Trophoblast cell (in vitro differentiated cells and primary cell): ENCODE results near the gene RPL9.
"Not testable (repeated sequence)": the region's sequence is repeated elsewhere in the genome, so short reads cannot be mapped to it uniquely, and the experiment has no call there.

Source experiments
- DNase-seq, 2 donors: peaks; one replicate each; pipeline ENCODE4 v3.0.0-alpha.2; 2016
- H2AFZ ChIP-seq: 2 replicates; pipeline ENCODE4 v1.6.1; 2013; ENCODE audit warnings: low read length, moderate library complexity, mild to moderate bottlenecking; ENCODE audit not compliant: insufficient read depth, poor library complexity
- H2AK5ac ChIP-seq: 2 replicates; pipeline ENCODE4 v1.6.1; 2013; ENCODE audit warnings: mild to moderate bottlenecking, low read length
- H2BK120ac ChIP-seq: 2 replicates; pipeline ENCODE4 v1.6.1; 2013; ENCODE audit warnings: low read length, mild to moderate bottlenecking, moderate library complexity; ENCODE audit not compliant: insufficient read depth, poor library complexity
- H2BK12ac ChIP-seq: 2 replicates; pipeline ENCODE4 v1.6.1; 2013; ENCODE audit warnings: mild to moderate bottlenecking, low read length, moderate library complexity
- H2BK5ac ChIP-seq: 2 replicates; pipeline ENCODE4 v1.6.1; 2013; ENCODE audit warnings: low read length, low read depth, moderate library complexity, mild to moderate bottlenecking; ENCODE audit not compliant: poor library complexity
- H3K14ac ChIP-seq: 2 replicates; pipeline ENCODE4 v1.6.1; 2013; ENCODE audit warnings: mild to moderate bottlenecking, low read length
- H3K18ac ChIP-seq: 2 replicates; pipeline ENCODE4 v1.6.1; 2013; ENCODE audit warnings: mild to moderate bottlenecking, low read length
- H3K23ac ChIP-seq: 2 replicates; pipeline ENCODE4 v1.6.1; 2013; ENCODE audit warnings: low read length
- H3K27ac ChIP-seq: 2 replicates; pipeline ENCODE4 v1.5.1; 2013; ENCODE audit warnings: low read depth, mild to moderate bottlenecking, inconsistent platforms, low read length, moderate library complexity
- H3K27me3 ChIP-seq: 2 replicates; pipeline ENCODE4 v1.6.1; 2013; ENCODE audit warnings: inconsistent platforms, mild to moderate bottlenecking, low read length, moderate library complexity; ENCODE audit not compliant: insufficient read depth
- H3K36me3 ChIP-seq, 2 experiments: 1 replicate in 1 of 2; 2 replicates in 1 of 2; pipeline ENCODE4 v1.6.1; 2013; ENCODE audit warnings: low read length in 2 of 2, mild to moderate bottlenecking in 2 of 2, moderate library complexity in 1 of 2; ENCODE audit not compliant: insufficient read depth in 2 of 2, control insufficient read depth in 1 of 2
- H3K4ac ChIP-seq: 2 replicates; pipeline ENCODE4 v1.6.1; 2013; ENCODE audit warnings: low read depth, mild to moderate bottlenecking, low read length, moderate library complexity
- H3K4me1 ChIP-seq, 2 experiments: 1 replicate in 1 of 2; 2 replicates in 1 of 2; pipeline ENCODE4 v1.6.1; 2013; ENCODE audit warnings: low read length in 2 of 2, mild to moderate bottlenecking in 2 of 2, moderate library complexity in 1 of 2; ENCODE audit not compliant: insufficient read depth in 2 of 2, control insufficient read depth in 1 of 2
- H3K4me2 ChIP-seq: 2 replicates; pipeline ENCODE4 v1.6.1; 2013; ENCODE audit warnings: inconsistent platforms, mild to moderate bottlenecking, low read length, moderate library complexity
- H3K4me3 ChIP-seq: 2 replicates; pipeline ENCODE4 v1.5.1; 2013; ENCODE audit warnings: mild to moderate bottlenecking, low read depth, low read length, inconsistent platforms
- H3K79me1 ChIP-seq: one replicate; pipeline ENCODE4 v1.6.1; 2013; ENCODE audit warnings: low read length
- H3K79me2 ChIP-seq: 2 replicates; pipeline ENCODE4 v1.6.1; 2013; ENCODE audit warnings: low read length, mild to moderate bottlenecking; ENCODE audit not compliant: control insufficient read depth, insufficient read depth, poor library complexity
- H3K9ac ChIP-seq: 2 replicates; pipeline ENCODE4 v1.6.1; 2013; ENCODE audit warnings: mild to moderate bottlenecking, low read length
- H3K9me3 ChIP-seq: 2 replicates; pipeline ENCODE4 v1.6.1; 2013; ENCODE audit warnings: low read depth, mild to moderate bottlenecking, control low read depth, inconsistent platforms, low read length; ENCODE audit not compliant: insufficient read depth
- H4K12ac ChIP-seq: 2 replicates; pipeline ENCODE4 v1.6.1; 2013; ENCODE audit warnings: low read depth, mild to moderate bottlenecking, low read length, moderate library complexity
- H4K8ac ChIP-seq: 2 replicates; pipeline ENCODE4 v1.6.1; 2013; ENCODE audit warnings: low read depth, mild to moderate bottlenecking, low read length, moderate library complexity
- H4K91ac ChIP-seq: one replicate; pipeline ENCODE4 v1.6.1; 2013; ENCODE audit warnings: low read depth, mild to moderate bottlenecking, low read length, moderate library complexity
- WGBS: extraction: QIAGEN DNeasy Blood & Tissue Kit; methylation state at CpG from one replicate; pipeline ENCODE4 v1.1.7; 2013; ENCODE audit warnings: missing lambda C conversion rate; ENCODE audit not compliant: insufficient read length, insufficient coverage; ENCODE audit errors: extremely low coverage; 5-methylcytosine and 5-hydroxymethylcytosine counted together

Gene RPL9

DNA sequence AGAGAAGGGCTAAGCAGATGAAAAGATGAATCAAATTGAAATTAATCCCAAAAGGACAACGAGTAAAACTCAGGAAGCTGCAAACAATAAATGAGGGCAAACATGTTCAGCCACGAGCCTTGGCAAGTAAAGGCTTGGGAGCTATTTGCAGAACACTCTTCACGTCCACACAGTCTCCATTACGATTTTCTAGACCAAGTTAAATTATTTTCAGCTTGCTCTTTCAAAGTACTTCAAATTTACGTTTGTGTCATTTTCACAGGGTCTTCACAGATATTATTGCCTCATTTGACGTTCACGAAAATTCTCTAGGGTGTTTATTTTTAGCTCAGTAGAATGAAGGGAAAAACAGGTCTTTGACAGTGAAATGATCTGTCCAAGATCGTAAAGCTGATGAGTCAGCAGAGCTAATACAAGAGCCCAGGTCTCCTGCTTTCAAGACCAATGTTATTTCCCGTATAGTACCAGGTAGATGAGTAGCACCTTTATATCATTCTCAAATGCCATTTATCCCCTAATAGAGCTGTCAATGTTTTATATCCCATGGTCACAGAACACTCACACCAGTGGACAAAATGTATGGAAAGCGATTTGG is 31.1 kb downstream of the RPL9 start:
- H2AFZ ChIP-seq: no peak overlapping the region
- H4K12ac ChIP-seq: no peak overlapping the region
- H3K4me3 ChIP-seq: no peak overlapping the region
- H3K18ac ChIP-seq: no peak overlapping the region
- no peak overlapping the region for H3K4ac ChIP-seq
- DNase-seq: no peak
- no peak overlapping the region for H3K4me2 ChIP-seq
- no peak overlapping the region for H3K9ac ChIP-seq
- no peaks in the 10 kb centered on the region for H3K79me2 ChIP-seq
- H2AK5ac ChIP-seq: no peak overlapping the region
- no peaks in the 10 kb centered on the region for H3K79me1 ChIP-seq
- H4K8ac ChIP-seq: no peak overlapping the region
- H3K27ac ChIP-seq: no peak overlapping the region
- H3K14ac ChIP-seq: no peak overlapping the region
- H2BK12ac ChIP-seq: no peak overlapping the region
- no peaks in the 10 kb centered on the region for H3K36me3 ChIP-seq
- no peaks in the 10 kb centered on the region for H3K27me3 ChIP-seq
- H2BK120ac ChIP-seq: no peak overlapping the region
- no peak overlapping the region for H2BK5ac ChIP-seq
- WGBS: no CpG with 5 or more reads among the region's 10 CpGs
- no peak overlapping the region for H3K23ac ChIP-seq
- H4K91ac ChIP-seq: no peak overlapping the region
- no peaks in the 10 kb centered on the region for H3K9me3 ChIP-seq
- H3K4me1 ChIP-seq: no peaks in the 10 kb centered on the region

DNA sequence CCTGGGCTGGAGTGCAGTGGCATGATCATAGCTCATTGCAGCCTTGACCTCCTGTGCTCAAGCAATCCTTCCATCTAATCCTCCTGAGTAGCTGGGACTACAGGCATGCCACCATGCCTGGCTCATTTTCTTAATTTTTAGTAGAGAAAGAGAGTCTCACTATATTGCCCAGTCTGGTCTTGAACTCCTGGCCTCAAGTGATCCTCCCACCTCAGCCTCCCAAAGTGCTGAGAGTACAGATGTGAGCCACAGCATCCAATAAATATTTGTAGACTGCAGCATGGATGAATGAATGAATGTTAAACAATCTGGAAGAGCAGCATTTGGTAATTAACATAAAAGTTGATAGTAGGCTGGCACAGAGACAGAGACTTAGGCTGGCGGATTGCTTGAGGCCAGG is 32.0 kb downstream of the RPL9 start:
- no CpG with 5 or more reads among the region's 1 CpG for WGBS
- H3K79me2 ChIP-seq: no peaks in the 10 kb centered on the region
- H2AK5ac ChIP-seq: no peak overlapping the region
- no peak overlapping the region for H3K14ac ChIP-seq
- H3K4me1 ChIP-seq: no peaks in the 10 kb centered on the region
- no peaks in the 10 kb centered on the region for H3K9me3 ChIP-seq
- H3K4me3 ChIP-seq: no peak overlapping the region
- no peak overlapping the region for H2AFZ ChIP-seq
- no peak for DNase-seq
- H3K27ac ChIP-seq: no peak overlapping the region
- no peak overlapping the region for H4K8ac ChIP-seq
- no peak overlapping the region for H3K4ac ChIP-seq
- no peak overlapping the region for H3K4me2 ChIP-seq
- H3K27me3 ChIP-seq: no peaks in the 10 kb centered on the region
- no peak overlapping the region for H2BK120ac ChIP-seq
- H2BK5ac ChIP-seq: no peak overlapping the region
- H3K9ac ChIP-seq: no peak overlapping the region
- no peaks in the 10 kb centered on the region for H3K79me1 ChIP-seq
- H3K36me3 ChIP-seq: no peaks in the 10 kb centered on the region
- H2BK12ac ChIP-seq: no peak overlapping the region
- no peak overlapping the region for H4K91ac ChIP-seq
- no peak overlapping the region for H3K18ac ChIP-seq
- H4K12ac ChIP-seq: no peak overlapping the region
- no peak overlapping the region for H3K23ac ChIP-seq

DNA sequence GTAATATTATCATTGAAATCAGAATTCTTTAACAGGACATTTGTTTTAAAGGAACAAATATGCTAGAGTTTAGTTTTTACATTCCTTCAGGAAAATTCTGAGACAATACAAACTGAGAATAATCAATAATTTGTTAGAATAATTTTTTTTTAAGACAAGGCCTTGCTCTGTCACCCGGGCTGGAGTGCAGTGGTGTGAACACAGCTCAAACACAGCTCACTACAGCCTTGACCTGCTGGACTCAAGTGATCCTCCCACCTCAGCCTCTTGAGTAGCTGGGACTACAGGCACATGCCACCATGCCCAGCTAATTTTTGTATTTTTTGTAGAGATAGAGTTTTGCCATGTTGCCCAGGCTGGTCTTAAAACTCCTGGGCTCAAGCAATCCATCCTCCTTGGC is 33.4 kb downstream of the RPL9 start:
- H2AK5ac ChIP-seq, H2BK120ac ChIP-seq, H2AFZ ChIP-seq, H3K4me2 ChIP-seq, H3K9me3 ChIP-seq, H4K91ac ChIP-seq, H3K14ac ChIP-seq, H4K8ac ChIP-seq, H3K27me3 ChIP-seq, H4K12ac ChIP-seq, H3K4me1 ChIP-seq, H3K79me1 ChIP-seq, H3K23ac ChIP-seq, H3K18ac ChIP-seq, H2BK5ac ChIP-seq, H3K79me2 ChIP-seq, H3K27ac ChIP-seq, H3K4me3 ChIP-seq, DNase-seq, H3K9ac ChIP-seq, H3K4ac ChIP-seq, H3K36me3 ChIP-seq, H2BK12ac ChIP-seq: not testable (repeated sequence)
- WGBS: no CpG with 5 or more reads among the region's 1 CpG

DNA sequence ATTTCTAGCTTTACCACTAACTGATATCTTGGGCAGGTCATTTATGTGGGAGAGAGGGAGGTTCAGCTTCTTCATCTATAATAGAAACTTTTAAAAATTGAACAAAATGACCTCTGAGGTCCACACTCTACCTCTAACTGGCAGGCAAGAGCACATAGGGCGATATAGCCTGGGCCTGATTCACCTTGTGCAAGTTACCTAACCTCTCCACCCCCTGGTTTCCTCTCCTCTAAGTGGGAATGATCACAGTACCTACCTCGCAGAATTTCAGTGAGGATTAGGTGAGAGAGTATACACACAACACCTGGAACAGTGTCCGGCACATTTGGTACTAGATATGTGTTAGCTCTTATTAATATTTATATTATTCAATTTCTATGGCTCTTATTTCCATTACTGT is 36.5 kb downstream of the RPL9 start:
- Histone ChIP-seq H3K27me3 (no peaks in the 10 kb centered on the region), H3K9ac (no peak overlapping the region), H3K79me2 (no peaks in the 10 kb centered on the region), H3K18ac (no peak overlapping the region), H3K27ac (no peak overlapping the region), H3K4me3 (no peak overlapping the region), H2BK5ac (no peak overlapping the region), H3K79me1 (no peaks in the 10 kb centered on the region), H4K91ac (no peak overlapping the region), H3K4me2 (no peak overlapping the region), H3K36me3 (no peaks in the 10 kb centered on the region), H3K9me3 (no peaks in the 10 kb centered on the region), H3K23ac (no peak overlapping the region), H2AK5ac (no peak overlapping the region), H3K14ac (no peak overlapping the region), H2AFZ (no peak overlapping the region), H2BK12ac (no peak overlapping the region), H3K4ac (no peak overlapping the region), H2BK120ac (no peak overlapping the region), H4K8ac (no peak overlapping the region), H4K12ac (no peak overlapping the region), H3K4me1 (no peaks in the 10 kb centered on the region)
- DNase-seq: no peak
- no CpG with 5 or more reads among the region's 3 CpGs for WGBS
